Upper lobe of left lung (tissue), 6 donors: Measurements from ENCODE around the gene GPRC5C. TPM values are rescaled to one million over a fixed set of nuclear protein-coding genes. Genes with fewer than 3 reads are reported as not detected.

Source experiments
- ATAC-seq, 2 donors: fragments of 200-7000 bp; cut with Tn5 transposase; one replicate each; pipeline ENCODE4 v1.9.1; 2022; ENCODE audit warnings: mild to moderate bottlenecking in 2 of 2, moderate library complexity in 2 of 2; ENCODE audit not compliant: low FRiP score in 2 of 2
- DNase-seq, 2 donors: peaks; one replicate each; pipeline ENCODE4 v3.0.0-alpha.2; 2019 to 2020
- H3K27ac ChIP-seq, 4 donors: fragments of 200-600 bp; sonication (generic); one replicate each; pipeline ENCODE4 v1.5.1; 2016 to 2019
- H3K27me3 ChIP-seq, 4 donors: fragments of 200-600 bp; sonication (generic); one replicate each; pipeline ENCODE4 v1.5.1; 2017 to 2019
- H3K36me3 ChIP-seq, 4 donors: fragments of 200-600 bp; sonication (generic); one replicate each; pipeline ENCODE4 v1.5.1; 2016 to 2019
- H3K4me1 ChIP-seq, 4 donors: fragments of 200-600 bp; sonication (generic); one replicate each; pipeline ENCODE4 v1.5.1; 2018 to 2019
- H3K4me3 ChIP-seq, 4 donors: fragments of 200-600 bp; sonication (generic); one replicate each; pipeline ENCODE4 v1.5.1; 2017 to 2019; ENCODE audit warnings: mild to moderate bottlenecking in 2 of 4, moderate library complexity in 1 of 4
- H3K9me3 ChIP-seq, 4 donors: fragments of 200-600 bp; sonication (generic); one replicate each; pipeline ENCODE4 v1.5.1; 2018 to 2019
- CTCF ChIP-seq, 6 experiments: fragments of 450-650 bp in 4 of 6; fragments of 200-600 bp in 2 of 6; sonication (generic) in 2 of 6; IDR thresholded peaks; one replicate each; pipeline ENCODE4 v1.5.1; 2016 to 2019; ENCODE audit warnings: antibody characterized with exemption in 6 of 6
- EP300 ChIP-seq, 4 donors: sonication (generic); formaldehyde crosslinking; IDR thresholded peaks; one replicate each; pipeline ENCODE4 v1.5.1; 2017; ENCODE audit warnings: antibody characterized with exemption in 4 of 4, control low read depth in 2 of 4
- POLR2A ChIP-seq, 4 donors: fragments of 450-650 bp; IDR thresholded peaks; one replicate each; pipeline ENCODE4 v1.5.1; 2016 to 2017; ENCODE audit warnings: antibody characterized with exemption in 4 of 4, mild to moderate bottlenecking in 2 of 4
- POLR2AphosphoS5 ChIP-seq, 2 donors: sonication (generic); formaldehyde crosslinking; IDR thresholded peaks; one replicate each; pipeline ENCODE4 v1.5.1; 2017; ENCODE audit warnings: antibody characterized with exemption in 2 of 2
- WGBS, 2 donors: methylation state at CpG; one replicate each; pipeline ENCODE4 v1.1.5; 2017 to 2018; 5-methylcytosine and 5-hydroxymethylcytosine counted together
- total RNA-seq, 6 donors: library from RNA; depleted of rRNA in 4 of 6; stranded (reverse); fragments of >200 nt in 4 of 6; gene quantifications; one replicate each; pipeline versions ENCODE4 v1.1.0 to v1.2.1, GENCODE V29; 2016 to 2021
- donor health status: DM: no; HTN: no; CAD: no; lungs with moderate emphysema.
- donor health status: DM: no; HTN: yes; CAD: no; lungs with severe emphysema.

The GPRC5C gene
- total RNA-seq, 6 donors from 2014 or later: 50.7 to 88.4 (median 56.4) TPM

- H3K27ac ChIP-seq: no peak overlapping the region
- TF ChIP-seq CTCF (IDR thresholded peaks at IDR 0.05) (no peak), POLR2A (IDR thresholded peaks at IDR 0.05) (no peak), POLR2AphosphoS5 (IDR thresholded peaks at IDR 0.05) (no peak), EP300 (IDR thresholded peaks at IDR 0.05) (no peak)
- ATAC-seq (peak in 1 of 2 donors; percentile 13), DNase-seq (no peak)
- H3K4me3 ChIP-seq: no peak overlapping the region
- H3K27me3 ChIP-seq: no peaks in the 10 kb centered on the region
- 84 to 89% methylated on average over 17 of the region's 17 CpGs for WGBS, 2 donors
- H3K4me1 ChIP-seq: no peaks in the 10 kb centered on the region
- no peaks in the 10 kb centered on the region for H3K36me3 ChIP-seq
- no peaks in the 10 kb centered on the region for H3K9me3 ChIP-seq
Observed at GRCh38 chr17:74387365-74388218, 44.3 kb upstream of the GPRC5C start.

DNA sequence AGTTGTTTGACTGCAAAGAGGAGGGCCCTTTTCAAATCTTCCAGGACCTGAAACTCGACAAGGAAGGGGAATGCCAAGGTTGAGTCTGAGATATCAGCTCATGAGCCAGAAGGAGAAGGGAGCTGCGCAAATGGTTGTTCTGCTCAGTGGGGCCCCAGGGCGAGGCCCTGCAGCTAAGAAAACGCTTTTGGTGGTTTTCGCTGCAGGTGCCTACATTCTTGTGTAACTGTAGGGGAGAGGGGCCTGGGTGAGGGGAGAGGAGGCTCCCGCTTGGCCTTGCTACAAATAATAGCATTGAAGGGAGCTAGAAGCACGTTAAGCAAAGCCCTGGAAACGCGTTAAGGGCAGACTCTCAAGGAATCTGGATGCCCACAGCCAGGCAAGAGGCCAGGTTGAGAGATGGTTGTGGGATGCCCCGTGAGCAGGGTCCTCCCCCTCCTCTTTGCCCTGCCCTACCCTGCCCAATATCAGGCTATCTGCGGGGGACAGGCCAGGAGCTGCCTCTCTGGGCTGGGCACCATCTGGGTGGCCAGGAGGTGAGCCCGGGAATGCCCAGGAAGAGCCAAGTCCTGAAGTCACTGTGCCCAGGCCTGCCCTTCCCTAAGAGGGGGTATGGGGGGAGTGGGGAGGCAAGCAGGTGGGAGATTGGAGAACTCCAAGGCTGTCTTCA lies 42.7 kb upstream of the GPRC5C start:
- no peaks in the 10 kb centered on the region for H3K36me3 ChIP-seq
- H3K4me1 ChIP-seq: no peaks in the 10 kb centered on the region
- H3K27ac ChIP-seq: no peak overlapping the region
- H3K4me3 ChIP-seq: no peak overlapping the region
- no peaks in the 10 kb centered on the region for H3K27me3 ChIP-seq
- TF ChIP-seq EP300 (IDR thresholded peaks at IDR 0.05): no peak
- no peak for TF ChIP-seq CTCF (IDR thresholded peaks at IDR 0.05)
- no peak for TF ChIP-seq POLR2AphosphoS5 (IDR thresholded peaks at IDR 0.05)
- TF ChIP-seq POLR2A (IDR thresholded peaks at IDR 0.05): no peak
- whole genome bisulfite sequencing, 2 donors: 59 to 77% methylated on average over 11 to 12 of the region's 12 CpGs
- no peaks in the 10 kb centered on the region for H3K9me3 ChIP-seq
- ATAC-seq (peak in 1 of 2 donors; percentile 13), DNase-seq (no peak)

DNA sequence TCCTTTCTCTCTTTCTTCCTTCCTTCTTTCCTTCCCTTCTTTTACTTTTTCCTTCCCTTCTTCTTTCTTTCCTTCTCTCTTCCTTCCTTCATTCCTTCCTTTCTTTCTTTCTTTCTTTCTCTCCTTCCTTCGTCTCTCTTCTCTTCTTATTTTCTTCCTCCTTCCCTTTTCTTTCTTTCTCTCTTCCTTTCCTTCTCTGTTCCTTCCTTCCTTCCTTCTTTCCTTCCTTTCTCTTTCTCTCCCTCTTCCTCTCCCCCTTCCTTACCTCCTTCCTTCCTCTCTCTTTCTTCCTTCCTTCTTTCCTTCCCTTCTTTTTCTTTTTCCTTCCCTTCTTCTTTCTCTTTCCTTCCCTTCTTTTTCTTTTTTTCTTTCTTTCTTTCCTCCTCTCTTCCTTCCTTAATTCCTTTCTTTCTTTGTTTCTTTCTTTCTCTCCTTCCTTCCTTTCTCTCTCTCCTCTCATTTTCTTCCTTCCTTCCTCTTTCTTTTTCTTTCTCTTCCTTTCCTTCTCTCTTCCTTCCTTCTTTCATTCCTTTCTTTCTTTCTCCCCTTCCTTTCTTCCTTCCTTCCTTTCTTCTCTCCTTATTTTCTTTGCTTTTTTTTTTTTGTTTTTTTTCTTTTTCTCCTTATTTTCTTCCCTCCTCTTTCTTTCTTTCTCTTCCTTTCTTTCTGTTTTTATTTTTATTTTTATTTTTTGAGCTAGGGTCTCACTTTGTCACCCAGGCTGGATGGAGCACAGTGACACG lies 41.8 kb upstream of the GPRC5C start:
- Histone ChIP-seq H3K27me3 (no peaks in the 10 kb centered on the region), H3K27ac (no peak overlapping the region), H3K4me1 (no peaks in the 10 kb centered on the region), H3K36me3 (no peaks in the 10 kb centered on the region), H3K4me3 (no peak overlapping the region), H3K9me3 (no peaks in the 10 kb centered on the region)
- DNase-seq (no peak), ATAC-seq (no peak)
- WGBS, 2 donors: 84 to 88% methylated on average over 2 of the region's 2 CpGs
- TF ChIP-seq POLR2A (IDR thresholded peaks at IDR 0.05): no peak
- TF ChIP-seq POLR2AphosphoS5 (IDR thresholded peaks at IDR 0.05): no peak
- no peak for TF ChIP-seq EP300 (IDR thresholded peaks at IDR 0.05)
- no peak for TF ChIP-seq CTCF (IDR thresholded peaks at IDR 0.05)

- DNase-seq (no peak), ATAC-seq (no peak)
- TF ChIP-seq POLR2A (IDR thresholded peaks at IDR 0.05) (no peak), EP300 (IDR thresholded peaks at IDR 0.05) (no peak), POLR2AphosphoS5 (IDR thresholded peaks at IDR 0.05) (no peak), CTCF (IDR thresholded peaks at IDR 0.05) (no peak)
Observed at GRCh38 chr17:74390680-74391653, 40.9 kb upstream of the GPRC5C start.

More at GRCh38 chr17:74390680-74391653, 40.9 kb upstream of the GPRC5C start:
- H3K4me3 ChIP-seq: no peak overlapping the region
- H3K4me1 ChIP-seq: no peaks in the 10 kb centered on the region
- H3K27ac ChIP-seq: no peak overlapping the region
- H3K27me3 ChIP-seq: no peaks in the 10 kb centered on the region
- H3K36me3 ChIP-seq: no peaks in the 10 kb centered on the region
- 83 to 92% methylated on average over 6 to 11 of the region's 11 CpGs for WGBS, 2 donors
- H3K9me3 ChIP-seq: no peaks in the 10 kb centered on the region
